Endodermal cell (in vitro differentiated cells): ENCODE results near the gene CLOCK. TPM values are rescaled to one million over a fixed set of nuclear protein-coding genes. Genes with fewer than 3 reads are reported as not detected.

Experiments
- DNase-seq: peaks from one replicate; pipeline ENCODE4 v3.0.0-alpha.2; 2017
- H3K27ac ChIP-seq: 2 replicates; pipeline ENCODE4 v1.5.1; 2013; ENCODE audit warnings: mild to moderate bottlenecking, low read depth, low read length, moderate library complexity
- H3K27me3 ChIP-seq: 2 replicates; pipeline ENCODE4 v1.6.1; 2013; ENCODE audit warnings: mild to moderate bottlenecking, low read length, moderate library complexity; ENCODE audit not compliant: insufficient read depth, control insufficient read depth, poor library complexity, severe bottlenecking
- H3K36me3 ChIP-seq: 2 replicates; pipeline ENCODE4 v1.7.0; 2013; ENCODE audit warnings: mild to moderate bottlenecking, low read length, moderate library complexity; ENCODE audit not compliant: control insufficient read depth, insufficient read depth
- H3K4me1 ChIP-seq: one replicate; pipeline ENCODE4 v1.7.0; 2013; ENCODE audit warnings: low read length; ENCODE audit not compliant: control insufficient read depth, insufficient read depth
- H3K4me3 ChIP-seq: 2 replicates; pipeline ENCODE4 v1.5.1; 2013; ENCODE audit warnings: mild to moderate bottlenecking, low read length, moderate library complexity
- H3K9ac ChIP-seq: 2 replicates; pipeline ENCODE4 v1.6.1; 2013; ENCODE audit warnings: mild to moderate bottlenecking, low read length, moderate library complexity; ENCODE audit not compliant: poor library complexity, severe bottlenecking; ENCODE audit errors: extremely low read depth
- H3K9me3 ChIP-seq: 2 replicates; pipeline ENCODE4 v1.6.1; 2013; ENCODE audit warnings: mild to moderate bottlenecking, low read length, moderate library complexity; ENCODE audit not compliant: control insufficient read depth
- H3K27ac Mint-ChIP-seq: 2 replicates; pipeline ENCODE4 v1.8.0; 2020; ENCODE audit warnings: mixed read lengths
- H3K27me3 Mint-ChIP-seq: 2 replicates; pipeline ENCODE4 v1.8.0; 2021; ENCODE audit warnings: mild to moderate bottlenecking, mixed read lengths; ENCODE audit not compliant: insufficient read depth
- H3K36me3 Mint-ChIP-seq: 2 replicates; pipeline ENCODE4 v1.8.0; 2020; ENCODE audit warnings: low read depth, mixed read lengths
- H3K4me1 Mint-ChIP-seq: 2 replicates; pipeline ENCODE4 v1.8.0; 2020; ENCODE audit warnings: mixed read lengths
- H3K4me3 Mint-ChIP-seq: 2 replicates; pipeline ENCODE4 v1.8.0; 2020; ENCODE audit warnings: mild to moderate bottlenecking, moderate library complexity, mixed read lengths
- H3K9me3 Mint-ChIP-seq: 2 replicates; pipeline ENCODE4 v1.8.0; 2020; ENCODE audit warnings: mild to moderate bottlenecking, mixed read lengths
- WGBS, 2 experiments: methylation state at CpG; one replicate each; pipeline versions ENCODE4 v1.1.5 to v1.1.7; 2013; ENCODE audit warnings: missing lambda C conversion rate in 2 of 2, mixed read lengths in 1 of 2; ENCODE audit not compliant: insufficient coverage in 1 of 2, insufficient read length in 1 of 2; 5-methylcytosine and 5-hydroxymethylcytosine counted together
- total RNA-seq, 2 donors: library from RNA; stranded (reverse); fragmentation: NEBNext Ultra II Directional in 1 of 2; extraction: Animal tissue kit (Norgen Biotek cat#: 25700) in 1 of 2; gene quantifications; 2 replicates in 1 of 2; 3 replicates in 1 of 2; pipeline ENCODE4 v1.2.1, GENCODE V29; 2021
- TF ChIP-seq, protein P1 (sequence below): fragments of 200-600 bp; sonication (generic); conservative IDR thresholded peaks from 2 replicates; pipeline ENCODE4 v1.5.0; 2021; ENCODE audit warnings: antibody characterized with exemption, mild to moderate bottlenecking

CLOCK gene
- total RNA-seq, 2 donors from 2014 or later = 22.9 to 25.1 TPM

DNA sequence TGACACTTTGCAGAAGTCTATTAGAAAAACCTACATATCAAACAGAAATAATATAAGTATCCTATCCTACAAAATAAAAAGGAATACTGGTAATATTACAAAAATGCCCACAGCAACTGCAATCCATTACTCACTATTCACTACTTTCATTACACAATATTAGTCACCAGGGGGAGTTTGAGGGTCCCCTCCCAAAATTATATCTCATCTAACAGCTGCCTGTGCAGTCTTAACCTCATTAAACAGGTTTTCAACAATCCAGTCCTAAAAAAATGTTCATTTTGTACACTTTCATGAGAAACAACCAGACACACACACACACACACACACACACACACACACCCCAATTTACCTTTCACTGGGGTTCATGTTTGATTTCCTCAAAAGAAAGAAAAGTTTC lies 2.9 kb downstream of the CLOCK start:
- H3K27me3 ChIP-seq = no peaks in the 10 kb centered on the region
- H3K4me1 Mint-ChIP-seq = peaks cover 48% of the 10 kb centered on the region
- H3K27me3 Mint-ChIP-seq = no peaks in the 10 kb centered on the region
- H3K27ac Mint-ChIP-seq = no peak overlapping the region
- TF ChIP-seq, protein P1, sequence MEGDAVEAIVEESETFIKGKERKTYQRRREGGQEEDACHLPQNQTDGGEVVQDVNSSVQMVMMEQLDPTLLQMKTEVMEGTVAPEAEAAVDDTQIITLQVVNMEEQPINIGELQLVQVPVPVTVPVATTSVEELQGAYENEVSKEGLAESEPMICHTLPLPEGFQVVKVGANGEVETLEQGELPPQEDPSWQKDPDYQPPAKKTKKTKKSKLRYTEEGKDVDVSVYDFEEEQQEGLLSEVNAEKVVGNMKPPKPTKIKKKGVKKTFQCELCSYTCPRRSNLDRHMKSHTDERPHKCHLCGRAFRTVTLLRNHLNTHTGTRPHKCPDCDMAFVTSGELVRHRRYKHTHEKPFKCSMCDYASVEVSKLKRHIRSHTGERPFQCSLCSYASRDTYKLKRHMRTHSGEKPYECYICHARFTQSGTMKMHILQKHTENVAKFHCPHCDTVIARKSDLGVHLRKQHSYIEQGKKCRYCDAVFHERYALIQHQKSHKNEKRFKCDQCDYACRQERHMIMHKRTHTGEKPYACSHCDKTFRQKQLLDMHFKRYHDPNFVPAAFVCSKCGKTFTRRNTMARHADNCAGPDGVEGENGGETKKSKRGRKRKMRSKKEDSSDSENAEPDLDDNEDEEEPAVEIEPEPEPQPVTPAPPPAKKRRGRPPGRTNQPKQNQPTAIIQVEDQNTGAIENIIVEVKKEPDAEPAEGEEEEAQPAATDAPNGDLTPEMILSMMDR = peak; percentile 59
- no peak overlapping the region for H3K27ac ChIP-seq
- H3K9ac ChIP-seq = no peak overlapping the region
- H3K4me1 ChIP-seq = no peaks in the 10 kb centered on the region
- H3K9me3 ChIP-seq = no peaks in the 10 kb centered on the region
- H3K9me3 Mint-ChIP-seq = no peaks in the 10 kb centered on the region
- no peaks in the 10 kb centered on the region for H3K36me3 ChIP-seq
- H3K4me3 ChIP-seq = peak overlapping the region; percentile 93
- H3K36me3 Mint-ChIP-seq = peaks cover 8% of the 10 kb centered on the region
- DNase-seq = no peak
- H3K4me3 Mint-ChIP-seq = peak overlapping the region; percentile 88

DNA sequence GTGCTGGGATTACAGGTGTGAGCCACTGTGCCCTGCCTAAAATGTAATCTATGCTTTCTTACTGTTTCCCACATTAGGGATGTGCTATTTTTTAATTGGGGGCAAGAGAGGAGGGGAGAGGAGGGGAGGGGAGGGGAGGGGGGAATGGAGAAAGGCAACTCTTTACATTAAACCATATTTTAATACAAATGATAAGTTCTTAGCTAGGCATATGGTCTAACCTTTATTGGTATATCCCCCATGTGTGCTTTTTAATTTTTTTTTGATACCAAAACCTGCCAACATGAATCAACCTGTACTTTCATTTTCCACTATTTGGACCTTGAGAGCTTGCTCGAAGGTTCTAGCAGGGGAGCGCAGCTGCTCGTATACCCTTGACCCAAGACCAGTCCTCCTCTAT lies 6.4 kb downstream of the CLOCK start:
- TF ChIP-seq, protein P1 = no peak
- Histone ChIP-seq H3K4me3 (no peak overlapping the region), H3K27me3 (no peaks in the 10 kb centered on the region), H3K9ac (no peak overlapping the region), H3K27ac (no peak overlapping the region), H3K9me3 (peaks cover 9% of the 10 kb centered on the region), H3K4me1 (no peaks in the 10 kb centered on the region), H3K36me3 (no peaks in the 10 kb centered on the region)
- no peak overlapping the region for H3K4me3 Mint-ChIP-seq
- no peaks in the 10 kb centered on the region for H3K27me3 Mint-ChIP-seq
- H3K27ac Mint-ChIP-seq = peak overlapping the region; percentile 53
- no peak for DNase-seq
- peaks cover 7% of the 10 kb centered on the region for H3K9me3 Mint-ChIP-seq
- H3K4me1 Mint-ChIP-seq = peaks cover 35% of the 10 kb centered on the region
- WGBS, 2 experiments = 95 to 100% methylated on average over 2 to 3 of the region's 3 CpGs
- H3K36me3 Mint-ChIP-seq = peaks cover 24% of the 10 kb centered on the region

DNA sequence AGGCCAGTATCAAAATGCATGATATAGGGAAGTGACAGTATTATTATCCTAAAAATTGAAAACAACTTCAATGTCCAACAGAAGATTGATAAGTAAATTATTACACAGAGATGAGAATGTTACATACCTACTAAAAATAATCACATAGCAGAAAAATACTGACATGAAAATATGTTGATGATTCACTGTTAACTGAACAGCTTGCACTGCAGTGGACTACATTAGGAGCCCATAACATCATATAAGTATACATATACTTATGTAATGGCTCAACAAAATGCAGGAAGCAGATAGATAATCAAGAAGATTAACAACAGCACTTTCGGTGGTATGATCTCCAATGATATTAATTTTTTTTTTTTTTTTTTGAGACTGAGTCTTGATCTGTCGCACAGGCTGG lies 7.1 kb downstream of the CLOCK start:
- no peak for DNase-seq
- H3K36me3 ChIP-seq = peaks cover 4% of the 10 kb centered on the region
- H3K9me3 ChIP-seq = peaks cover 11% of the 10 kb centered on the region
- TF ChIP-seq, protein P1 = no peak
- Mint-ChIP-seq H3K4me3 (no peak overlapping the region), H3K27me3 (no peaks in the 10 kb centered on the region), H3K9me3 (peaks cover 11% of the 10 kb centered on the region), H3K27ac (no peak overlapping the region), H3K36me3 (peaks cover 27% of the 10 kb centered on the region), H3K4me1 (peaks cover 31% of the 10 kb centered on the region)
- no peaks in the 10 kb centered on the region for H3K27me3 ChIP-seq
- WGBS, 2 experiments = 98 to 100% methylated on average over 1 to 2 of the region's 2 CpGs
- H3K27ac ChIP-seq = no peak overlapping the region
- no peak overlapping the region for H3K4me3 ChIP-seq
- H3K9ac ChIP-seq = no peak overlapping the region
- no peaks in the 10 kb centered on the region for H3K4me1 ChIP-seq
